Kidney epithelial cell (primary cell): ENCODE results near the gene MRPL58. TPM values are rescaled to one million over a fixed set of nuclear protein-coding genes. Genes with fewer than 3 reads are reported as not detected.
"Not testable (repeated sequence)": the region's sequence is repeated elsewhere in the genome, so short reads cannot be mapped to it uniquely, and the experiment has no call there.

Source experiments
- DNase-seq: peaks from one replicate; pipeline ENCODE4 v3.0.0-alpha.2; 2010; ENCODE audit warnings: low read depth
- H3K27me3 ChIP-seq: 2 replicates; pipeline ENCODE4 v1.6.0; 2011; ENCODE audit warnings: low read length; ENCODE audit not compliant: control insufficient read depth, insufficient read depth
- H3K36me3 ChIP-seq: 2 replicates; pipeline ENCODE4 v1.5.1; 2011; ENCODE audit warnings: low read length; ENCODE audit not compliant: control insufficient read depth, insufficient read depth
- H3K4me3 ChIP-seq: 2 replicates; pipeline ENCODE4 v1.5.1; 2011; ENCODE audit warnings: low read depth, mild to moderate bottlenecking, control low read depth, low read length
- CTCF ChIP-seq: IDR thresholded peaks from 2 replicates; pipeline ENCODE4 v1.5.1; 2011; ENCODE audit warnings: mild to moderate bottlenecking, moderate library complexity, low read length, control low read depth, inconsistent platforms; ENCODE audit not compliant: insufficient read depth, poor library complexity, severe bottlenecking
- total RNA-seq: library from RNA; depleted of rRNA; stranded (reverse); fragments of >200 nt; gene quantifications from 2 replicates; pipeline ENCODE4 v1.2.3, GENCODE V29; 2015

Gene MRPL58
- total RNA-seq, 1 donor from 2014 or later, result 68.5 TPM

GRCh38 chr17:75003070-75003956, 9.2 kb upstream of the MRPL58 start:
- no peak for TF ChIP-seq CTCF
- H3K4me3 ChIP-seq, result no peak overlapping the region
- no peaks in the 10 kb centered on the region for H3K36me3 ChIP-seq
- no peak for DNase-seq
- H3K27me3 ChIP-seq, result no peaks in the 10 kb centered on the region

- TF ChIP-seq CTCF, result no peak
- Histone ChIP-seq H3K27me3 (no peaks in the 10 kb centered on the region), H3K4me3 (no peak overlapping the region), H3K36me3 (no peaks in the 10 kb centered on the region)
- DNase-seq, result no peak
Observed at GRCh38 chr17:75003957-75004355, 8.5 kb upstream of the MRPL58 start.

- TF ChIP-seq CTCF, result no peak
- H3K4me3 ChIP-seq, result no peak overlapping the region
- H3K27me3 ChIP-seq, result no peaks in the 10 kb centered on the region
- no peaks in the 10 kb centered on the region for H3K36me3 ChIP-seq
- no peak for DNase-seq
Observed at GRCh38 chr17:75004371-75004770, 8.1 kb upstream of the MRPL58 start.

- DNase-seq, result no peak
- no peaks in the 10 kb centered on the region for H3K36me3 ChIP-seq
- H3K4me3 ChIP-seq, result no peak overlapping the region
- no peaks in the 10 kb centered on the region for H3K27me3 ChIP-seq
- TF ChIP-seq CTCF, result no peak
Observed at GRCh38 chr17:75005291-75005690, 7.2 kb upstream of the MRPL58 start.

GRCh38 chr17:75006084-75006483, 6.4 kb upstream of the MRPL58 start:
- H3K27me3 ChIP-seq, H3K4me3 ChIP-seq, DNase-seq, H3K36me3 ChIP-seq: not testable (repeated sequence)

- Histone ChIP-seq H3K4me3 (no peak overlapping the region), H3K27me3 (no peaks in the 10 kb centered on the region), H3K36me3 (no peaks in the 10 kb centered on the region)
- DNase-seq, result no peak
- no peak for TF ChIP-seq CTCF
Observed at GRCh38 chr17:75006653-75007052, 5.8 kb upstream of the MRPL58 start.
